ENCODE data around the gene RGS9.

The RGS9 gene

GRCh38 chr17:65227637-65228036 lies 90.5 kb downstream of the RGS9 start:
- H3K9ac ChIP-seq (ENCODE audit: low read length) = no peak overlapping the region
- H3K4me2 ChIP-seq (ENCODE audit: low read depth, low read length, poor library complexity, severe bottlenecking) = no peak overlapping the region
- H3K79me2 ChIP-seq (ENCODE audit: insufficient read depth, low read length) = no peaks in the 10 kb centered on the region
- no peaks in the 10 kb centered on the region for H3K9me2 ChIP-seq (replicated peaks; ENCODE audit: insufficient read depth, low read length)
- H4K20me1 ChIP-seq (ENCODE audit: low read depth, low read length) = no peaks in the 10 kb centered on the region
- H3K4me3 ChIP-seq (ENCODE audit: insufficient read depth, low read length, poor library complexity, severe bottlenecking) = no peak overlapping the region
- H2AFZ ChIP-seq (ENCODE audit: low read depth, low read length, severe bottlenecking) = no peak overlapping the region
- H3F3A ChIP-seq (ENCODE audit: insufficient read depth) = no peaks in the 10 kb centered on the region
- no peaks in the 10 kb centered on the region for H3K36me3 ChIP-seq (ENCODE audit: low read length)
- H3K27me3 ChIP-seq (ENCODE audit: low read length) = no peaks in the 10 kb centered on the region
- no peak overlapping the region for H3K27ac ChIP-seq (ENCODE audit: low read depth, low read length)
- H3K9me3 ChIP-seq (ENCODE audit: insufficient read depth, low read length) = no peaks in the 10 kb centered on the region; the same call in 1 of the 2 replicates
- TF ChIP-seq CTCF (IDR thresholded peaks at IDR 0.05; ENCODE audit: insufficient read depth, low read length, poor library complexity, severe bottlenecking) = no peak
- no peak for TF ChIP-seq EZH2phosphoT487 (conservative IDR thresholded peaks at IDR 0.05; ENCODE audit: low read length)

- Histone ChIP-seq H3K9me3 (ENCODE audit: insufficient read depth, low read length) (no peaks in the 10 kb centered on the region; the same call in 1 of the 2 replicates), H3K27me3 (ENCODE audit: low read length) (no peaks in the 10 kb centered on the region), H3K4me2 (ENCODE audit: low read depth, low read length, poor library complexity, severe bottlenecking) (no peak overlapping the region), H3K27ac (ENCODE audit: low read depth, low read length) (no peak overlapping the region), H3K9me2 (replicated peaks; ENCODE audit: insufficient read depth, low read length) (no peaks in the 10 kb centered on the region), H3K79me2 (ENCODE audit: insufficient read depth, low read length) (no peaks in the 10 kb centered on the region), H3K36me3 (ENCODE audit: low read length) (no peaks in the 10 kb centered on the region), H3K4me3 (ENCODE audit: insufficient read depth, low read length, poor library complexity, severe bottlenecking) (no peak overlapping the region), H4K20me1 (ENCODE audit: low read depth, low read length) (no peaks in the 10 kb centered on the region), H3K9ac (ENCODE audit: low read length) (no peak overlapping the region), H2AFZ (ENCODE audit: low read depth, low read length, severe bottlenecking) (no peak overlapping the region), H3F3A (ENCODE audit: insufficient read depth) (no peaks in the 10 kb centered on the region)
- TF ChIP-seq CTCF (IDR thresholded peaks at IDR 0.05; ENCODE audit: insufficient read depth, low read length, poor library complexity, severe bottlenecking) (no peak), EZH2phosphoT487 (conservative IDR thresholded peaks at IDR 0.05; ENCODE audit: low read length) (no peak)
These were observed 91.1 kb downstream of the RGS9 start for GRCh38 chr17:65228287-65228686.

GRCh38 chr17:65228734-65229620 lies 91.8 kb downstream of the RGS9 start:
- Histone ChIP-seq H2AFZ (ENCODE audit: low read depth, low read length, severe bottlenecking) (no peak overlapping the region), H3K79me2 (ENCODE audit: insufficient read depth, low read length) (no peaks in the 10 kb centered on the region), H3K36me3 (ENCODE audit: low read length) (no peaks in the 10 kb centered on the region), H4K20me1 (ENCODE audit: low read depth, low read length) (no peaks in the 10 kb centered on the region), H3K27me3 (ENCODE audit: low read length) (no peaks in the 10 kb centered on the region), H3K9ac (ENCODE audit: low read length) (no peak overlapping the region), H3K9me3 (ENCODE audit: insufficient read depth, low read length) (no peaks in the 10 kb centered on the region; the same call in 1 of the 2 replicates), H3K4me3 (ENCODE audit: insufficient read depth, low read length, poor library complexity, severe bottlenecking) (no peak overlapping the region), H3K27ac (ENCODE audit: low read depth, low read length) (no peak overlapping the region), H3K4me2 (ENCODE audit: low read depth, low read length, poor library complexity, severe bottlenecking) (no peak overlapping the region), H3K9me2 (replicated peaks; ENCODE audit: insufficient read depth, low read length) (no peaks in the 10 kb centered on the region), H3F3A (ENCODE audit: insufficient read depth) (no peaks in the 10 kb centered on the region)
- TF ChIP-seq EZH2phosphoT487 (conservative IDR thresholded peaks at IDR 0.05; ENCODE audit: low read length) = no peak
- TF ChIP-seq CTCF (IDR thresholded peaks at IDR 0.05; ENCODE audit: insufficient read depth, low read length, poor library complexity, severe bottlenecking) = no peak

All from SU-DHL-6 (cell line).